HG03521 (cell line): Measurements from ENCODE around the gene ZNF280B.
"Not testable (repeated sequence)": the region's sequence is repeated elsewhere in the genome, so short reads cannot be mapped to it uniquely, and the experiment has no call there.

Experiments used
- ATAC-seq: cut with Tn5 transposase; IDR thresholded peaks from one replicate; pipeline ENCODE4 v1.9.1; 2021; ENCODE audit warnings: mild to moderate bottlenecking, moderate library complexity; ENCODE audit not compliant: unreplicated experiment

The ZNF280B gene

DNA sequence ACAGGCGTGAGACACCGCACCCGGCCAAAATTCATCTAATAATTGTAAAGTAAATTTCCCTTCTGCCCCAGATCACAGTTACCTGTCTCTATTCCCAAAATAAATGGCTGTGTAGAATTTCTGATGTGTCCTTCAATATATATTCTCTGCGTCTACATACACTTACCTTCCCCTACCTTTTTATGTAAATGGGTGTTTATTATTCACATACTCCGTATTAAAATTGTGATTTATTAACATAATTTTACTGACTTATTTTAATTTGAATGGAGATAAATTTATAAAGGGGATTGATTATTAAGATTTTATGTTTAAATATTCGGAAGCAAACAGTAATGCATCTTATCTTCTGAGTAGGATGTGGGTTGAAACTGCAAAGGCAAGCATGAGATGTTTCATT lies 28.0 kb upstream of the ZNF280B start:
- no peak for ATAC-seq

DNA sequence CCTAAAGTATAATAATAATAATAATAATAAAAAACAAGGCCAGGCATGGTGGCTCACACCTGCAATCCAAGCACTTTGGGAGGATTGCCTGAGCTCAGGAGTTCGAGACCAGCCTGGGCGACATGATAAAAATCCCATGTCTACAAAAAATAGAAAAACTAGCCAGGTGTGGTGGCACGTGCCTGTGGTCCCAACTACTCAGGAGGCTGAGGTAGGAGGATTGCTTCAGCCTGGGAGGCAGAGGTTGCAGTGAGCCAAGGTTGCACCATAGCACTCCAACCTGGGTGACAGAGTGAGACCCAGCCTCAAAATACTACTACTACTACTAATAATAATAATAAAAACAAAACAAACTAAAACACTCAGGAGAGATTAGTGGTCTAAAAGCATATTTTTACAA lies 27.1 kb upstream of the ZNF280B start:
- ATAC-seq, result no peak

DNA sequence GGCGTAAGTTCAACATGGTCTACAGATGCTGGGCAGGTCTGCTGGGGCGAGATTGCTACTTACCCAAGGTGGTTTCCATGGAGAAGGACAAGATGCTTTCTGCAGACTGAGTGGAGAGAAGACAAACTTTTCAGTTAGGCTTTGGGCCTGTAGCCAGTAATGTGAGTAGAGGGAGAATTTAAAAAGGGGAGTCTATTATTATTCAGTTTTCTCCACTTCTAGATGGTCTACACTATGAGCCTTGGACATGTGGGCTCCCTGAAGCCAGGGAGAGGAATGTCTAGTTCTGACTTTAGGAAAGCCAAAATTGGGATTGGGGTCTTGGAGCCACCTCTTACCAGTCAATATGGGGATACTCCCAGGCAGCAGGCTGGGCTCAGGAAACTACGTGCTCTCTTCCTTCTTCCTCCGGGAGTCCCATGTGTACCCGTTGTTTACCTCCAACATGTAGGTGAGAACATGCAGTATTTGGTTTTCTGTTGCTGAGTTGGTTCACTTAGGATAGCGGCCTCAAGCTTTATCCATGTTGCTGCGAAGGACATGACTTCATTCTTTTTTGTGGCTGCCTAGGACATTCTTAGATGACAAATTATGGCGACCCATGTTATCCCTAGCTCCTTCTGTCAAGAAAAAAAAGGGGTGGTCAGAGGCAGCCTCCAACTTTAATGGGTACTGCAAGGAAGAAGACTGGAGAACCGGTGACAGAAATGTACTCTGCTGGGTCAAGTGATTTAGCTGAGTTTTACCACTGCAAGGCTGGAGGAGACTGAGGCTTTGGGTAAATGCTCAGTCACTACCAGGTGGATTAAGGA lies 26.3 kb upstream of the ZNF280B start:
- no peak for ATAC-seq

GRCh38 chr22:22533863-22534262 lies 25.3 kb upstream of the ZNF280B start:
- no peak for ATAC-seq

DNA sequence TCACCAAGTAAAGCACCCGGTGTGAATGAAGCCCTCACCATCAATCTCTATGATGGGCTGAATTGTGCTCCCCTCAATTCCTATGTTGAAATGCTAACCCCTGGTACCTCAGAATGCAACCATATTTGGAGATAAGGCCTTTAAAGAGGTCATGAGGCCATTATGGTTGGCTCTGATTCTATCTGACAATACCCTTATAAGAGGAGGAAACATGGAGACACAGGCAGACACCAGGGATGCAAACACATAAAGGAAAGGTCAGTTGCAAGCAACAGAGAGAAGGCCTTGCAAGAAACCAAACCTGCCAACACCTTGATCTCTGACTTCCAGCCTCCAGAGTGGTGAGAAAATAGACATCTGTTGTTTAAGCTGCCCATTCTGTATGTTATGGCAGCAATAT lies 24.9 kb upstream of the ZNF280B start:
- ATAC-seq, result no peak

DNA sequence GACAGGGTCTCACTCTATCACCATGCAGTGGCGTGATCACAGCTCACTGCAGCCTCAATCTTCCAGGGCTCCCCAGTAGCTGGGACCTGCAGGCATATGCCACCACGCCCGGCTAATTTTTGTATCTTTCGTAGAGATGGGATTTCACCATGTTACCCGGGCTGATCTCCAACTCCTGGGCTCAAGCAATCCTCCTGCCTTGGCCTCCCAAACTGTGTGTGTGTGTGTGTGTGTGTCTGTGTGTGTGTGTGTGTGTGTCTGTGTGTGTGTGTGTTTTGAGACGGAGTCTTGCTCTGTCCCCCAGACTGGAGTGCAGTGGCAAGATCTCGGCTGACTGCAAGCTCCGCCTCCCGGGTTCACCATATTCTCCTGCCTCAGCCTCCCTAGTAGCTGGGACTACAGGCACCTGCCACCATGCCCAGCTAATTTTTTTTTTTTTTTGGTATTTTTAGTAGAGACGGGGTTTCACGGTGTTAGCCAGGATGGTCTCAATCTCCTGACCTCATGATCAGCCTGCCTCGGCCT lies 24.1 kb upstream of the ZNF280B start:
- ATAC-seq, result not testable (repeated sequence)

DNA sequence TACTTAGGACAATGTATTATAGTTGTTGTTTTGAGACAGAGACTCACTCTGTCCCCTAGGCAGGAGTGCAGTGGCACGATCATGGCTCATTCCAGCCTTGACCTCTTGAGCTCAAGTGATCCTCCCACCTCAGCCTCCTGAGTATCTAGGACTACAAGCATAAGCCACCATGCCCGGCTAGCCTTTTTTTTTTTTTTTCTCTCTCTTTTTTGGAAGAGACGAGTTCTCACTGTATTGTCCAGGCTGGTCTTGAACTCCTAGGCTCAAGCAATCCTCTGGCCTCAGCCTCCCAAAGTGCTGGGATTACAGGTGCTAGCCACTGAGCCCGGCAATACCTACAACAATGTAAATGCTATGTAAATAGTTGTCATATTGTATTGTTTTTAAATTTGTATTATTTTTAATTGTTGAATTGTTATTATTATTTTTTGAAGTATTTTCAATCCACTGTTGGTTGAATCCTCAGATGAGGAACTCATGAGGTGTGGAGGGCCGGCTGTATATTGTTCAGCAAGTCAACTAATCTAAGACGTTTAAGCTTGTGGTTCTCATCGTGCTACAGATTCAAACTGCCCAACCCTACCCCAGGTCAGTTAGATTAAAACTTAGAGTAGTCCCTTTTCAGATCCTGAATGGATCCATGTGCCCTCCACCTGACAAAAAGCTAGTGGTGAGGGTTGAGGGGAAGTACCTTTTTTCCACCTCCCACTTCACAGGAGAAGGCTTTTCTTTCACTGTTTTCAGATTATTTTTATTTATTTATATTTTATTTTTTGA lies 23.4 kb upstream of the ZNF280B start:
- ATAC-seq, result no peak

DNA sequence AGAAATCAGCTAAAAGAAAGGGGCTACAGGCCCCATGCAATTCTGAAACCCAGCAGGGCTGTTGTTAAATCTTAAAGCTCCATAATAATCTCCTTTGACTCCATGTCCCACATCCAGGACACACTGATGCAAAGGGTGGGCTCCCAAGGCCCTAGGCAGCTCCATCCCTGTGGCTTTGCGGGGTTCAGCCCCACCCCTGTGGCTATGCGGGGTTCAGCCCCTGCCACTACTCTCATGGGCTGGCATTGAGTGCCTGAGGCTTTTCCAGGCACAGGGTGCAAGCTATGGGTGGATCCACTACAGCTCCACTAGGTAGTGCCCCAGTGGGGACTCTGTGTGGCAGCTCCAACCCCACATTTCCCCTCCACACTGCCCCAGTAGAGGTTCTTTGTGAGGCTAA lies 20.2 kb upstream of the ZNF280B start:
- ATAC-seq, result no peak

- no peak for ATAC-seq
Observed at GRCh38 chr22:22527312-22527711, 18.8 kb upstream of the ZNF280B start.

DNA sequence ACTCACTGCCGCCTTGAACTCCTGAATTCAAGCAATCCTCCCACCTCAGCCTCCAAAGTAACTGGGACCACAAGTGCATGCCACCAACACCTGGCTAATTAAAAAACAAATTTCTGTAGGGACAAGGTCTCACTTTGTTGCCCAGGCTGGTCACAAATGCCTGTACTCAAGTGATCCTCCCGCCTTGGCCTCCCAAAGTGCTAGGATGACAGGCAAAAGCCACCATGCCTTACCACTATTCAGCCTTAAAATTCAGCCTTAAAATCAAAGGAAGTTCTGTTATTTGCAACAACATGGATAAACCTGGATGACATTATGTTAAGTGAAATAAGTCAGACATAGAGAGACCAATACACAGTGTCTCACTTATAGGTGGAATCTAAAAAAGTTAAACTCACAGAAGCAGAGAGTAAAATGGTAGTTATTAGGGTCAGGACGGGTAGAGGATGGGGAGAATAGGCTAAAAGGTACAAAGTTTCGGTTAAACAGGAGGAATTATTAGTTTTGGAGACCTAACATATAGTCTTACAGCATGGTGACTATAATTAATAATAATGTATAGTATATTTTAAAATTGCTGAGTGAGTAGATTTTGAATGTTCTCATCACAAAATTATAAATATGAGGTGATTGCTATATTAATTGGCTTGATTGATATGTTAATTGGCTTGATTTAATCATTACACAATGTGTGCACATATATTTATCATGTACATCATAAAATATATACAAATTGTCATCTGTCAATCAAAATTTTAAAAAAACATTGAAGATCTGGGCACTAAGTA lies 17.8 kb upstream of the ZNF280B start:
- ATAC-seq, result no peak

GRCh38 chr22:22523494-22523893 lies 15.0 kb upstream of the ZNF280B start:
- no peak for ATAC-seq

DNA sequence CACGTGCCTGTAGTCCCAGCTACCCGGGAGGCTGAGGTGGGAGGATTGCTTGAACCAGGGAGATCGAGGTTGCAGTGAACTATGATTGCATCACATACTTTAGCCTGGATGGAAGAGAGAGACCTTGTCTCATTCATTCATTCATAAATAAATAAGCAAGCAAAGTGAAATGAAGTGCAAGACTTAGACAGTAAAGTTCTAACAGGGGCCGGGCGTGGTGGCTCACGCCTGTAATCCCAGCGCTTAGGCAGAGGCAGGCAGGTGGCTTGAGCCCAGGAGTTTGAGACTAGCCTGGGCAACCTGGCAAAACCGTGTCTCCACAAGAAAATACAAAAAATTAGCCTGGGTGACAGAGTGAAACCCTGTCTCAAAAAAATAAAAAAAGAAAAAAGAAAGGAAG lies 13.1 kb upstream of the ZNF280B start:
- no peak for ATAC-seq

- ATAC-seq, result no peak
Observed at GRCh38 chr22:22520667-22521602, 12.4 kb upstream of the ZNF280B start.

DNA sequence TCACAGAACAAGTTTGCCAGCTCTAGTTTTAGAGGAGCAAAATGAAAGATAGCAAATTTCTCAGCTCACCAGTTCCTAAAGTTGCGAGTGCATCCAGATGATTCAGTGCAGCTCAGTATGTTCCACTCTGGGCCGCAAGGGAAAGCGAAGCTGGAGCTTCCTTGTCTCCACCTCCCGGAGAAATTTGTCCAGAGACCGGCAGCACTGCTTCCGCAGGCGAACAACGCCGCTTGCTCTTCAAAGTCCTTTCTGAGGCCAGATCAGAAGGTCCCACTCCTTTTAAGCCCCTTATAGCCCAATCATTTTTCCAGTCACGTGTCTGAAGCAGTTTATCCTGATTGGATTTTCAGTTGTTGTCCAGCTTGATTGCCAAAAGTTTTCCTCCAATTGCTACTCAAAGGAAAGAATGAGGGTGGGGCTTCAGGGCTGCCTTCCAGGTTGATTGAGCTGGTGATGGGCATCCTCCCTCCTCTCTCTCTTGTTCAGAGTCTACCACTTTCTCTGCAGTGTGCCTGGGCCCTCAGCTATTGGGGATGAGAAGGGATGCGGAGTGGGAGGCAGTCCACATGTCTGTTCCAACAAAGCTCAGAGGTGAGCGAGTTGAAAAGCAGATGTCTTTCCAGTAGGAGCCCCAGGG lies 11.6 kb upstream of the ZNF280B start, which contains the start of gene ZNF280A:
TSS of gene ZNF280A (minus strand) at position 251 of the 637 bp plus-strand sequence. CDS start 4,640 bp downstream, outside the sequence.
- ATAC-seq, result no peak

- ATAC-seq, result no peak
Observed at GRCh38 chr22:22519591-22519990, 11.0 kb upstream of the ZNF280B start.

GRCh38 chr22:22516992-22517391 lies 8.4 kb upstream of the ZNF280B start:
- no peak for ATAC-seq

DNA sequence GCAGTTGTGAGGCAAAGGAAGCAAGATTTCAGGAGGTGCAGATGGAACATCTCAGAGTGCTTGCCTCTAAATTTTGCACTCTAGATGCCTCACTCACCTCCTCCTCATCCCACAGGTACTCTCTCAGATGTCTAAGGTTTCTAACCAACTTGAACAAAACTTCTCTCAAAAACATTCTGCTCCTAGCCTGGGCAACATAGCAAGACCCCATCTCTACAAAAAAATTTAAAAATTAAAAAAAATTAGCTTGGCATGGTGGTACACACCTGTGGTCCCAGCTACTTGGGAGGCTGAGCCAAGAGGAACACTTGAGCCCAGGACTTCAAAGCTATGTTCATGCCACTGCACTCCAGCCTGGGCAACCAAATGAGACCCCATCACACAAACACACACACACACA lies 7.3 kb upstream of the ZNF280B start:
- no peak for ATAC-seq

- ATAC-seq, result not testable (repeated sequence)
Observed at GRCh38 chr22:22514431-22514830, 5.9 kb upstream of the ZNF280B start.

- no peak for ATAC-seq
Observed at GRCh38 chr22:22513619-22514018, 5.1 kb upstream of the ZNF280B start.

DNA sequence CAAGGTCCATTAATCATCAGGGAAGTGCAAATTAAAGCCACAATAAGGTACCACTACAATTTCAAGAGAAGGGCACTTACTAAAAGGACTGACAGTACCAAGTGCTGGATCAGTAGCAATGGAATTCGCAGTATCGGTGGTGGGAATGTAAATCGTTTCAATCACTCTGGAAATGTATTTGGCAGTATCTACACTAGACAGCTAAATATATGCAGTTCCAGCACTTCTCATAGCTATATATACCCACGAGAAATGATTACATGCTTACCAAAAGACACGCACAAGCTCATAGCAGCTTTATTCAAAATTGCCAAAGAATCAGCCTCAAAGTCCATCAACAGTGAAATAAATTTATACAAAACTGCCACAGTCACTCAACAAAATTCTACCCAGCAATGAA lies 4.4 kb upstream of the ZNF280B start:
- ATAC-seq, result no peak
